Cardiac muscle cell (in vitro differentiated cells and primary cell): ENCODE results near the gene EFCAB6. TPM values are rescaled to one million over a fixed set of nuclear protein-coding genes. Genes with fewer than 3 reads are reported as not detected.

Source experiments
- DNase-seq, 2 donors: peaks; one replicate each; pipeline versions ENCODE4 v3.0.0 to v3.0.0-alpha.2; 2010 to 2017; ENCODE audit warnings: low read depth in 1 of 2, low spot score in 1 of 2
- H3K27ac ChIP-seq: fragments of 200-600 bp; sonication (generic); 2 replicates; pipeline ENCODE4 v1.5.1; 2016
- H3K27me3 ChIP-seq: fragments of 200-600 bp; sonication (generic); 2 replicates; pipeline ENCODE4 v1.6.0; 2016; ENCODE audit warnings: control low read depth
- H3K36me3 ChIP-seq: fragments of 200-600 bp; sonication (generic); 2 replicates; pipeline ENCODE4 v1.5.1; 2016; ENCODE audit warnings: control low read depth
- H3K4me1 ChIP-seq: fragments of 200-600 bp; sonication (generic); 2 replicates; pipeline ENCODE4 v1.8.1; 2017; ENCODE audit warnings: low read depth, mild to moderate bottlenecking, mixed run types
- H3K4me3 ChIP-seq: fragments of 200-600 bp; sonication (generic); 2 replicates; pipeline ENCODE4 v1.5.1; 2016; ENCODE audit warnings: mild to moderate bottlenecking
- H3K9me3 ChIP-seq: fragments of 200-600 bp; sonication (generic); 2 replicates; pipeline ENCODE4 v1.5.1; 2017; ENCODE audit warnings: low read depth, mild to moderate bottlenecking, control low read depth
- CTCF ChIP-seq: IDR thresholded peaks from 2 replicates; pipeline ENCODE4 v1.5.1; 2012; ENCODE audit warnings: low read depth, mild to moderate bottlenecking, low read length
- polyA plus RNA-seq: library from polyadenylated mRNA; unstranded; fragments of >200 nt; fragmentation: Nextera tagmentation; extraction: Ambion mirVana; gene quantifications from 2 replicates; pipeline ENCODE4 v1.2.1, GENCODE V29; 2016
- total RNA-seq: library from RNA; depleted of rRNA; stranded (reverse); fragments of >200 nt; gene quantifications from 2 replicates; pipeline ENCODE4 v1.2.3, GENCODE V29; 2016

EFCAB6 gene
- total and polyA plus RNA-seq, 2 experiments from 2014 or later: 1.5 to 3.8 TPM

GRCh38 chr22:43497956-43498855 lies 313.9 kb downstream of the EFCAB6 start:
- H3K36me3 ChIP-seq: no peaks in the 10 kb centered on the region
- no peaks in the 10 kb centered on the region for H3K4me1 ChIP-seq
- H3K27ac ChIP-seq: no peak overlapping the region
- H3K27me3 ChIP-seq: no peaks in the 10 kb centered on the region
- no peak for TF ChIP-seq CTCF
- H3K4me3 ChIP-seq: no peak overlapping the region
- H3K9me3 ChIP-seq: no peaks in the 10 kb centered on the region
- DNase-seq: no peak

GRCh38 chr22:43493297-43493696 lies 318.8 kb downstream of the EFCAB6 start:
- Histone ChIP-seq H3K27me3 (no peaks in the 10 kb centered on the region), H3K9me3 (no peaks in the 10 kb centered on the region), H3K4me1 (no peaks in the 10 kb centered on the region), H3K27ac (no peak overlapping the region), H3K36me3 (no peaks in the 10 kb centered on the region), H3K4me3 (no peak overlapping the region)
- no peak for TF ChIP-seq CTCF
- no peak for DNase-seq

GRCh38 chr22:43491737-43492136 lies 320.4 kb downstream of the EFCAB6 start:
- TF ChIP-seq CTCF: no peak
- no peaks in the 10 kb centered on the region for H3K36me3 ChIP-seq

GRCh38 chr22:43491177-43491576 lies 320.9 kb downstream of the EFCAB6 start:
- no peak overlapping the region for H3K27ac ChIP-seq
- no peak for TF ChIP-seq CTCF
- H3K9me3 ChIP-seq: no peaks in the 10 kb centered on the region
- no peaks in the 10 kb centered on the region for H3K4me1 ChIP-seq
- no peak for DNase-seq
- H3K36me3 ChIP-seq: no peaks in the 10 kb centered on the region
- no peak overlapping the region for H3K4me3 ChIP-seq
- no peaks in the 10 kb centered on the region for H3K27me3 ChIP-seq

More at GRCh38 chr22:43491737-43492136, 320.4 kb downstream of the EFCAB6 start:
- H3K4me3 ChIP-seq: no peak overlapping the region
- no peaks in the 10 kb centered on the region for H3K9me3 ChIP-seq
- no peaks in the 10 kb centered on the region for H3K27me3 ChIP-seq
- no peak for DNase-seq
- H3K4me1 ChIP-seq: no peaks in the 10 kb centered on the region
- H3K27ac ChIP-seq: no peak overlapping the region

GRCh38 chr22:43490311-43490710 lies 321.8 kb downstream of the EFCAB6 start:
- no peaks in the 10 kb centered on the region for H3K36me3 ChIP-seq
- TF ChIP-seq CTCF: no peak
- H3K27me3 ChIP-seq: no peaks in the 10 kb centered on the region
- no peak overlapping the region for H3K27ac ChIP-seq
- no peaks in the 10 kb centered on the region for H3K9me3 ChIP-seq
- no peaks in the 10 kb centered on the region for H3K4me1 ChIP-seq
- DNase-seq: no peak
- no peak overlapping the region for H3K4me3 ChIP-seq
